ENCODE data around the gene CYP27B1. TPM values are rescaled to one million over a fixed set of nuclear protein-coding genes. Genes with fewer than 3 reads are reported as not detected.

The CYP27B1 gene
- total and polyA plus RNA-seq, 8 donors = 0.56 to 3.1 (median 1.4) TPM; not detected in 1

DNA sequence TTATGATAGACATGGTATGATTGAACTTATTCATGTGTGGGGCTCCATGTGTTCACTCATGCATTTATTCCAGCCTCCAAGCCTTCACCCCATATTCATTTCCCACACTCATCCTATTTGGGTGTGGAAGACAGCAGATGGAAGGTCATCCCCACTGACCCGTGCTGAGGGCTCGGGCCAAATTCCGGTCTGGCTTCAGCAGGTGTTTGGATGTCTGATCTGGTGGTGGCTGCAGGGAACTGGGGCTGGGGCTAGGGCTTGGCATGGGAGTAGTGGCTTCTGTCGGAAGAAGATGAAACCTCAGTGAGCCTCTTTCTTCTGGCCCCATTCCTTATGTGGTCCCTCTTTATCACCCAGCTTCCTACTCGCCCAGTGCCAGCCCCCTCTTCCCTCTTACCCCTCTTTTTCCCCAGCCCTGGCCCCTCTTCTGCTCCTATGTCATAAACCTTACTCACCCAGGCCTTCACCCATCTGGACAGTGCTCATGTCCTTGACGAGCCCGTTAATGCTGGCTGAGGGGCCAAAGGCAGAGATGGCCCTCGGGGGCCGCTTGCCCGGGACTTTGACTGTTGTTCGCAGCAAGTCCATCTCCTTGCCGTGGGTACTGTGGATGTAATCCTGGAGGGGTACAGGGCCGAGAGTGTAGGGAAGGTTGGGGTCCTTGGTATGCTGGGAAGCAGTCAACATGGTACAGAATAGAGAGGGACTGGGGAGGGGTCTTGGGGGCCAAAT lies 36.4 kb downstream of the CYP27B1 start:
- TF ChIP-seq, protein P1, sequence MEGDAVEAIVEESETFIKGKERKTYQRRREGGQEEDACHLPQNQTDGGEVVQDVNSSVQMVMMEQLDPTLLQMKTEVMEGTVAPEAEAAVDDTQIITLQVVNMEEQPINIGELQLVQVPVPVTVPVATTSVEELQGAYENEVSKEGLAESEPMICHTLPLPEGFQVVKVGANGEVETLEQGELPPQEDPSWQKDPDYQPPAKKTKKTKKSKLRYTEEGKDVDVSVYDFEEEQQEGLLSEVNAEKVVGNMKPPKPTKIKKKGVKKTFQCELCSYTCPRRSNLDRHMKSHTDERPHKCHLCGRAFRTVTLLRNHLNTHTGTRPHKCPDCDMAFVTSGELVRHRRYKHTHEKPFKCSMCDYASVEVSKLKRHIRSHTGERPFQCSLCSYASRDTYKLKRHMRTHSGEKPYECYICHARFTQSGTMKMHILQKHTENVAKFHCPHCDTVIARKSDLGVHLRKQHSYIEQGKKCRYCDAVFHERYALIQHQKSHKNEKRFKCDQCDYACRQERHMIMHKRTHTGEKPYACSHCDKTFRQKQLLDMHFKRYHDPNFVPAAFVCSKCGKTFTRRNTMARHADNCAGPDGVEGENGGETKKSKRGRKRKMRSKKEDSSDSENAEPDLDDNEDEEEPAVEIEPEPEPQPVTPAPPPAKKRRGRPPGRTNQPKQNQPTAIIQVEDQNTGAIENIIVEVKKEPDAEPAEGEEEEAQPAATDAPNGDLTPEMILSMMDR (IDR thresholded peaks at IDR 0.05) = no peak
- no peak for TF ChIP-seq EP300 (IDR thresholded peaks at IDR 0.05)
- TF ChIP-seq POLR2AphosphoS5 (IDR thresholded peaks at IDR 0.05) = no peak
- TF ChIP-seq POLR2A (IDR thresholded peaks at IDR 0.05) = no peak
- Histone ChIP-seq H3K27me3 (peaks cover 0 to 88% (median 11%) of the 10 kb centered on the region in 3 donors), H3K4me3 (no peak overlapping the region), H3K9me3 (no peaks in the 10 kb centered on the region), H3K4me1 (peaks cover 18 to 29% (median 23%) of the 10 kb centered on the region in 4 donors), H3K27ac (no peak overlapping the region), H3K36me3 (peaks cover 0 to 59% (median 6%) of the 10 kb centered on the region in 4 donors)
- intact Hi-C loops (cut with DNase I; ENCODE audit: low total_unique reads) = no loop called here
- no peak for DNase-seq
- WGBS, 5 donors = 77 to 84% (median 78%) methylated on average over 13 of the region's 13 CpGs

DNA sequence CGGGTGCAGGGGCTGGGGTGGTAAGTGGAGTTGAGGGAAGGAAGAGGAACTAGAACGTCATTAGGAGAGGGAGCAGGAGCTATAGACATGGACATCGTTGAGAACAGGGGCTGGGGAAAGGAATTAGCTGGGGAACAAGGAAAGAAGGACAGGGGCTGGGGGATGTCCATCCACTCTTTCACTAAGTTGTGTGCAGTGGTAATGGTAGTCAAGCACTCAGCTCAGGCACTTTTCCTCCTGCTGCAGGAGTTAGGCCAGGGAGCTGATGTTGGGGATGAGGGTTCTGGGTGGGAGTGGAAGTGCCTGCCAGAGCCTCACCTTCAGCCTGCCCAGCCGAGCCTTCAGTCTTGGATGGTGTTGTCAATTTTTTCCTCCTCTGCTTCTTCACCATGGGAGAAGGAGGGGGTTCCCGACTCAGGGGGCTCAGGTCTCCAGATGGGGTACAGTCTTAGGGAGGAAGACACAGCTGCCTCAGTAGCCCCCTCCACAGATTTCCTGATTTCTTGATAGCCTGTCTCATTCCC lies 37.5 kb downstream of the CYP27B1 start:
- Histone ChIP-seq H3K36me3 (peaks cover 0 to 57% (median 6%) of the 10 kb centered on the region in 4 donors), H3K4me3 (no peak overlapping the region), H3K4me1 (peaks cover 19 to 27% (median 22%) of the 10 kb centered on the region in 4 donors), H3K9me3 (no peaks in the 10 kb centered on the region), H3K27me3 (peaks cover 0 to 88% (median 0%) of the 10 kb centered on the region in 3 donors), H3K27ac (no peak overlapping the region)
- WGBS, 5 donors = 45 to 55% (median 51%) methylated on average over 5 of the region's 5 CpGs
- TF ChIP-seq POLR2AphosphoS5 (IDR thresholded peaks at IDR 0.05) (no peak), EP300 (IDR thresholded peaks at IDR 0.05) (no peak), POLR2A (IDR thresholded peaks at IDR 0.05) (no peak)
- TF ChIP-seq, protein P1 (IDR thresholded peaks at IDR 0.05) = no peak
- intact Hi-C loops (cut with DNase I; ENCODE audit: low total_unique reads) = no loop called here
- DNase-seq = peak in 1 of 2 donors; percentile 1

DNA sequence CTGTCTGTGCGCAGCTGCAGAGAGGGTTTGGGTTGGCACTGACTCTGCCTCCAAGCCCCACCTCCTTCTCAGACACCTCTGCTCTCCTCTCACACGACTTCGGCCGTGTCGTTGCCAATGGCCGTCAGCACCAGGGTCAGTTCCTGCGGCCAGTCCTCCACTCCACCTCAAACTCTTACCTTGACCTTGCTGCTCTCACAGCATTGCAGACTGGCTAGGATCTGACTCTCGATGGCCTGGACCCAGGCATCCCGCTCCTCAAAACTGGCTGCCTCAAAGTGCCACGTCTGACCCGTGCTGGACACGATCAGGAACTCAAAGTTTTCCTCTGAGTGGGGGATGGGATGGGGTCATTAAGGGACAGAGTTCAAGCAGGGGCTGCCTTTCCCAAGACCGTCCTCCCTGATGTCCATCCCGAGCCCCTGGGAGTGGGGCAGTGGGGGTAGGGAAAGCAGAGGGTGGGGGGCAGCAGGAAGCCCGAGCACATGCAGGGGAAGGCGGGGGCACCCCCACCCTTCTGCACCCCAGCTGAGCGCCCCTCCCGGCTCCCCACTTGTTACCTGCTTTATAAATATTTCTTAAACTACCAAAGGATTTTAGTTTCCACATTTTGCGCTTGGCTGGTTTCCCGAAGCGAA lies 39.0 kb downstream of the CYP27B1 start:
- Histone ChIP-seq H3K36me3 (peaks cover 0 to 42% (median 5%) of the 10 kb centered on the region in 4 donors), H3K4me1 (peaks cover 19 to 27% (median 22%) of the 10 kb centered on the region in 4 donors), H3K27ac (no peak overlapping the region), H3K4me3 (no peak overlapping the region), H3K9me3 (no peaks in the 10 kb centered on the region), H3K27me3 (peaks cover 0 to 78% (median 0%) of the 10 kb centered on the region in 3 donors)
- 43 to 58% (median 48%) methylated on average over 21 of the region's 21 CpGs for WGBS, 5 donors
- intact Hi-C loops (cut with DNase I; ENCODE audit: low total_unique reads) = no loop called here
- DNase-seq = peak in 1 of 2 donors; percentile 42
- no peak for TF ChIP-seq EP300 (IDR thresholded peaks at IDR 0.05)
- TF ChIP-seq POLR2A (IDR thresholded peaks at IDR 0.05) = no peak
- TF ChIP-seq POLR2AphosphoS5 (IDR thresholded peaks at IDR 0.05) = no peak
- TF ChIP-seq, protein P1 (IDR thresholded peaks at IDR 0.05) = no peak

Data from stomach (tissue), 9 donors.